ENCODE measurements around the gene TRIP13. TPM values are rescaled to one million over a fixed set of nuclear protein-coding genes. Genes with fewer than 3 reads are reported as not detected.
"Not testable (repeated sequence)": the region's sequence is repeated elsewhere in the genome, so short reads cannot be mapped to it uniquely, and the experiment has no call there.

The TRIP13 gene
- total RNA-seq, 1 donor from 2014 or later = 1.7 TPM

- no peak for DNase-seq (ENCODE audit: low spot score)
Measured at GRCh38 chr5:872301-872700, 20.4 kb upstream of the TRIP13 start.

GRCh38 chr5:873328-873727 lies 19.4 kb upstream of the TRIP13 start:
- no peak for DNase-seq (ENCODE audit: low spot score)

DNA sequence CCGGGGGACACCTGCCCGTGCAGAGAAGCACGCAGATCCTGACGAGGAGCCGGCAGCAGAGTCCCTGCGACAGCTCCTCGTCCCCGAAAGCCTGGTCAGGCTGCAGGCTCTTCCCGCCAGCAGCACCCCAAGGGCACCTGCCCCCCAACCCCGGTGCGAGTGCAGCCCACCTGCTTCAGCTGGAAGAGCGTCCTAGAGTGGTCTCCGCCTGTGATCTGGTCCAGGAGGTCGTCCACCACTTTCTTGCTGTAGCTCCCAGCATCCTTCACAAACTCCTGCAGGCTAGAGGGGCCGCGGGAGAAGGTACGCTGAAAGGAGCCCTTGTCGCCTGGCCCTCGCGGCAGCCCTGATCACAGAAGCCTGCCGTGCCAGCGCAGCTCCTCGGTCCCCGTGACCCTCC lies 16.8 kb upstream of the TRIP13 start:
- no peak for DNase-seq (ENCODE audit: low spot score)

GRCh38 chr5:876398-877365 lies 16.0 kb upstream of the TRIP13 start:
- no peak for DNase-seq (ENCODE audit: low spot score)

DNA sequence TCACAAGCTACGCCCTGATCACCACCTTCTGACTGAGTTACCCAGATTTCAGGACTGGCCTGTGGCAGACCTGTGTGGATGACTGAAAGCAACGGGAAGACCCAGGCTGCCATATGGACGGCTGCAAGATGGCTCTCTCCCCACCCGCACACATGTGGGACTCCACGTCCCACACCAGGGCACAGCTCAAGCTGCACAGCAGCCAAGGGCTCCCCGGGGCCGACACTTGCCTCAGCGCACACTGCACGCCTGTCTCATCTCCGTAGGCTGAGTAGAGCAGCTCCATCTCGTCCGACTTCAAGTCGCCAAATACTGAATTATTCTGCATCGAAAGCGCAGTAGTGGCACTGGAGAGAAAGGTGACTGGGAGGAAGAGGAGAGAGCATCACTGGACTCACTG lies 14.6 kb upstream of the TRIP13 start:
- no peak for DNase-seq (ENCODE audit: low spot score)

DNA sequence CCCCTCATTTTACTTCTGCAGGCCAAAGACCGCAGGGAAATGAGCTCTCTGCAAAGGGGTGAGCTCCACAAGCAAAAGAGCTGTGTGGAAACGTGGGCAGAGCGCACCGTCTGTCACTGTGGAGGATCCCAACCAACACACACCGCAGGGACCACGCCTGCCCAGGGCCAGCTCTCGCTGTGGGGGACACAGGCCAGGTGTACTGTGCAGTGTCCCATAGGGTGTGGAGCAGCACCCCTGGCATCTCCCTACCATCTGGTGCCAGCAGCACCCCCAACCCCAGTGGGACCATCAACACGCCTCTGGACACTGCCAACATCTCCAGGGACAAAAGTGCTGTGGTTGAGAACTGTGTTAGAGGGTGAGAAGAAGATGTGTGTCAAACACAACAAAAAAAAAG lies 14.0 kb upstream of the TRIP13 start:
- DNase-seq (ENCODE audit: low spot score) = not testable (repeated sequence)

DNA sequence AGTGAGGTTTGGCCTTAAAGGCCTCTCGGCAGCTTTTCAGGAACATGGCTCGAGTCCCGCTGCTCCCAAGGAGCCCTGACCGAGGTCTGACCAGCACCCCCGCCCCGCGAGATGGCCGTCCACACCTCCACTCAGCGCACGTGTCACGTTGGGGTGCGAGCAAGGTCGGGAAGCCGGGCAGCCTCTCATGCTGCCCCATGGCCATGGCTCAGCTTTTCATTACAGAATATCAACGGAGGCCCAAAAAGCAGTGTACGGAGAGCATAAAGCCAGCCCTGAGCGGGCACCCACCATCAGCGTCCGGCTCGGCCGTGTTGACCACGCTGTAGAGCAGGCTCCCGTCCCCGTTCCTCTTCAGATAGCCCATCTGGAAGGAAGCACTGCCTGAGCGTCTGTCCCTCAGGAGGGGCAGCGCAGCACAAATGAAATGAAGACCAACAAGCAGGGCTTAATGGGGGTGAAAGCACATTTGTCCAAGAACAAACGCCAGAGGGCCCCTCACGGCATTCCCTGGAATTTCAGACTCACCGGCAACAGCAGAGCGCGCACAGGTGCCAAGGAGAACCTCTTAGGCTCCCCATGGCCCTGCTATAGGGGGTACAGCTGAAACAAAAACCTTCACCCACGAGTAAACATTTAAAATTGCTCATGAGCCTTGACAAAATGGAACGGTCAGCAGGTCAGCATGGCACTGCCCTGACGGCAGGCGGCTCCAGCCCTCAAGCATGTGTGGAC lies 11.7 kb upstream of the TRIP13 start:
- no peak for DNase-seq (ENCODE audit: low spot score)

GRCh38 chr5:881551-881935 lies 11.1 kb upstream of the TRIP13 start:
- DNase-seq (ENCODE audit: low spot score) = no peak

- no peak for DNase-seq (ENCODE audit: low spot score)
Measured at GRCh38 chr5:882253-883183, 10.2 kb upstream of the TRIP13 start.

- DNase-seq (ENCODE audit: low spot score) = no peak
Measured at GRCh38 chr5:883475-884181, 9.1 kb upstream of the TRIP13 start.

DNA sequence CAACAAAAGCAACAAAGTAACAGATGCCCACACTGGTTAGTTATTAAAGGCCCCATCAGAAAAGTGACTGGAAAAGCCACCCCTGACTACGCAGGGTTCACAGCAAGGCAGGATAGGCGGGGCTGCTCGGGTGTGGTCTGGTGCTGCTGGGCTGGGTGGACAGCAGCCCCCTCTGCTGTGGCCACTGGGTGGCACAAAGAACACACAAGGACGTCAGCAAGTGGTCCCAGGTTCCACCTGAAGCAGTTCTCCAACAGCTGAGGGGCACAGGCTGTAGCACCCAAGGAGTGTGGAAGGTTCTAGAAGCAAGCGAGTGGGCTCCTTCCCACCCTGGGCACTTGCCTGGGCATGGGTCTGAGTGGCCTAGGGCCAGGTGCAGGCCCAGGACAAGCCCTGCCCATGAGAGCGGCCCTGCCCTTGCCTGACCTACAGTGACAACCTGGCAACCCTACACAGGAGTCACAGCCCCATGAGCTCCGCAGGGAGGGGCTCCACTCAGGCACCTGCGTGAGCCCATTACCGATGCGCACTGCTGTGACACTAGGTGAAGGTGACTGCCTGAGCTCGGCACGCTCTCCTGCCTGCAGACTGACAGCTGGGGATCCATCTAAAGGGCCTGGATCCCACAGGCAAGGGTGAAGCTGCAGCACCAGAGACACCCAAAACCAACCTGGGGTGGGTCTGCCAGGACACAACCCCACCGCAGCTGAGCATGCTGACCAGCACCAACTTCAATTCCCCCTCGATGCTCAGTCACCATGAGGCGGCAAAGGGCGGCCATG lies 8.1 kb upstream of the TRIP13 start:
- DNase-seq (ENCODE audit: low spot score) = no peak

GRCh38 chr5:885127-885442 lies 7.6 kb upstream of the TRIP13 start:
- no peak for DNase-seq (ENCODE audit: low spot score)

DNA sequence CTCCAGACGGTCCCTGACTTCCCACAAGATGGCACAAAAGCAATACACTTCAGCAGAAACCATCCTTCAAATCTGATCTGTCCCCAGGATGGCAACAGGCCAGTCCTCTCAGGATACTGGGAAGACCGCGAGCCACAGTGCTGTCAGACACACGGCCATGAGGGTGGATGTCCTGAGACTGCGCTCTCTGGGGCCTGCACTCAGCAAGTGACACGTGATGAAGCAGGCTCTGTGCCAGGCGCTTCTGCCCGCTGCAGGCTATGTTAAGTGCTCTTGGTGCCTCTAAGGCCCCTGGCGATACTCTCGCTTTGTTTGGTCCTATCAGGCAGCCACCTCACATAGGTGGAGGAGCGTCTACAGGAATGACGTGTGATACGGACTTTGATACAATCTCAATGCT lies 7.2 kb upstream of the TRIP13 start:
- no peak for DNase-seq (ENCODE audit: low spot score)

- no peak for DNase-seq (ENCODE audit: low spot score)
Measured at GRCh38 chr5:886036-886435, 6.6 kb upstream of the TRIP13 start.

DNA sequence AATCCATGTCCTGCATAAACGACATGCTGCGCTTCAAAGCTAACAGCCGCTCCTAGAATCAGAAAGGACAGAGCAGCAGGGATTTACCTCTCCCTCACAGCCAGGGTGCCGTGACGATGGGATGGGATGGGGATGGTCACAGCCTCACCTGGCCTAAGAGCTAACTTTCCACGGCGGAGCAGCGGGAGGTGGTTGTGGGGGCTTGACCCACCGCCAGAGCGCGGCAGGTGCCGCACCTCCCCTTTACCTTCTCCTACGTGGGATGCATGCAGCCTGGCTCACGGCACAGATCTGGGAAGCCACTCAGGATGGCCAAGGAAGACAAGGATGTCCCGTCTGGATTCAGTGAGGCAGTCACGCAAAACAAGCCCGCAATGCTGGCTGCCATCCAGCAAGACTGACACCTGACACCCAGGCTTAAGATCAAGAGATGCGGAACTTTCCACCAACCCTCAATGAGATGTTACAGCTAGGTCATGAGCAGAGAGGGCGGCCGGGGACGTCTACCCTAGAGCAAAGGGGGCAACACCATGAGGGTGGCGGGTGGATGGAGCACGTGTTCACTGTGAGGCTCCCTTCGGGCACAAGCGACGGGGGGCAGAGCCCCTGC lies 5.9 kb upstream of the TRIP13 start:
- DNase-seq (ENCODE audit: low spot score) = no peak

GRCh38 chr5:887947-888637 lies 4.6 kb upstream of the TRIP13 start:
- no peak for DNase-seq (ENCODE audit: low spot score)

GRCh38 chr5:888638-889035 lies 4.0 kb upstream of the TRIP13 start:
- DNase-seq (ENCODE audit: low spot score) = no peak

DNA sequence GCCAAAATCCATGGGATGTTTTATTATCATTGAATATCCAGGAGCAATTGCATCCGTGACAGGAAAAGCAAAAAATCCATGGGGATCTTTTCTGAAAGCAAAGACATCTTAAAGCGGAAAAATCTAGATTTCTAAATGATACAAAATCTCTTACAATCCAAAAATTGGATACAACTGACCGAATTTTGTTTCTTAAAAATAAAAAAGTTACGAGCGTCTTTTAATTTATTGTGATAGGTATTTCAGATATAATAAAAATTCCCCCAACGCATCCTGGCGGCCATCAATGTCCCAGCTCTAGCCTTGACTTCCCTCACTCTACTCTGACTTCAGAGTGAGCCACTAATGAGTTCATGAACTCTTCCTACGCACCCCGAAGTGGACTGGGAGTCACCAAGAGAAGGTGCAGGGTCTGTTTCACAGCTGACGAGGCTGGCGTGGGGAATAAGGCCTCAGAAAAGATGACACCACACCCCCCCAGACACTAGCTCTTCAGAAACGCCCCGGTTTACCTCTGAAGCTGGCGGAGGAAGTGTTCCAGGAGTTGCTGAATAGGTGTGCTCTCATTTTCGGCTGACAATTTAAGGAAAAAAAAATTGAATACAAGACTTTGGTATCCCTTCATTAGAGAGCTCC lies 3.5 kb upstream of the TRIP13 start:
- DNase-seq (ENCODE audit: low spot score) = no peak
